ENCODE results near the gene NOP56.
"Not testable (repeated sequence)": the region's sequence is repeated elsewhere in the genome, so short reads cannot be mapped to it uniquely, and the experiment has no call there.

Gene NOP56

GRCh38 chr20:2671977-2672376 lies 19.5 kb downstream of the NOP56 start:
- DNase-seq (ENCODE audit: insufficient read length, low spot score) (no peak), FAIRE-seq (no peak)
- TF ChIP-seq POU2F2 (IDR thresholded peaks at IDR 0.05; ENCODE audit: low read depth, low read length): no peak
- TF ChIP-seq POLR2A (IDR thresholded peaks at IDR 0.05; ENCODE audit: low read depth, low read length): no peak
- TF ChIP-seq POLR2AphosphoS5 (IDR thresholded peaks at IDR 0.05; ENCODE audit: low read depth, low read length): no peak
- TF ChIP-seq TAF1 (IDR thresholded peaks at IDR 0.05; ENCODE audit: low read depth, low read length): no peak
- no peak for TF ChIP-seq PAX5 (IDR thresholded peaks at IDR 0.05; ENCODE audit: insufficient read depth, low read length, severe bottlenecking)
- TF ChIP-seq SPI1 (IDR thresholded peaks at IDR 0.05; ENCODE audit: low read depth, low read length): no peak

DNA sequence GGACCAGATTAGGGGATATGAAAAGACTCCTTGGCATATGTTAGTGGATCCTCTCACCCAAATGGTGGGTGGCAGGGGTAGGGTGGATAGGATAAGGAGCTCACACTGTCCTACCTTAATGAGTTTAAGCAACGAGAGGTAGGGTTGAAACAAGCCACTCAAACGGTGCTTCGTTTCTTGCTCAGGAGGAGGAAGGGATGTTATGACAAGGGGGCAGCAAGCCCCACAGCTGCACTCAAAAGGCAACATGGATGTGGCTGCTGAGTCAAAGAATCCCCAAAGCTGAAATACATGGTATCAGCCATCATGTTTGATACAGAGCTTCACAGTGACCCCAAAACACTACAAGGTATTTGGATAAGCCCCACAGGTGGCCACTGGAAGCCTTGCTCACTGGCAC lies 20.0 kb downstream of the NOP56 start:
- TF ChIP-seq SPI1 (IDR thresholded peaks at IDR 0.05; ENCODE audit: low read depth, low read length): no peak
- TF ChIP-seq POLR2AphosphoS5 (IDR thresholded peaks at IDR 0.05; ENCODE audit: low read depth, low read length): no peak
- TF ChIP-seq PAX5 (IDR thresholded peaks at IDR 0.05; ENCODE audit: insufficient read depth, low read length, severe bottlenecking): no peak
- TF ChIP-seq TAF1 (IDR thresholded peaks at IDR 0.05; ENCODE audit: low read depth, low read length): no peak
- no peak for TF ChIP-seq POU2F2 (IDR thresholded peaks at IDR 0.05; ENCODE audit: low read depth, low read length)
- no peak for TF ChIP-seq POLR2A (IDR thresholded peaks at IDR 0.05; ENCODE audit: low read depth, low read length)
- no peak for DNase-seq (ENCODE audit: insufficient read length, low spot score)
- no peak for FAIRE-seq

DNA sequence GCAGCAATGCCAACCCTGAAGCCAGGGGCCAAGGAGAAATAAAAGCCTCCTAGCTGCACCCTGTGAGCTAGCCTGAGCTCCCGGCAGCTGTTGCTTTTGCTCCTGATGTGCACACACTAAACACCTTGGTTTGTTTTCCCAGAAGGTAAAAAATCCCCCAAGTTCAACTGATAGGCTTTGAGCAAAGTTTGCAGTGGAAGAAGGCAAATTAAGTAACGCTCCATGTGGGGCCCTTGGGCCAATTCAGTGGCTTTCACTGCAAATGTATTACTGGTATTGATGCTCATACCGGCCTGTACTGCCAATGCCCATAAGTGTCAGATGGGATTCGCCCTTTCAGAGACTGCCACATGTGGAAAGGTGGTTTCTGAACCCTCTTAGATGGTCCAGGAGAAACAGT lies 21.0 kb downstream of the NOP56 start:
- TF ChIP-seq POLR2A (IDR thresholded peaks at IDR 0.05; ENCODE audit: low read depth, low read length) (no peak), PAX5 (IDR thresholded peaks at IDR 0.05; ENCODE audit: insufficient read depth, low read length, severe bottlenecking) (no peak), SPI1 (IDR thresholded peaks at IDR 0.05; ENCODE audit: low read depth, low read length) (no peak)
- no peak for FAIRE-seq
- no peak for DNase-seq (ENCODE audit: insufficient read length, low spot score)

- DNase-seq (ENCODE audit: insufficient read length, low spot score) (no peak), FAIRE-seq (no peak)
- TF ChIP-seq POLR2AphosphoS5 (IDR thresholded peaks at IDR 0.05; ENCODE audit: low read depth, low read length) (no peak), TAF1 (IDR thresholded peaks at IDR 0.05; ENCODE audit: low read depth, low read length) (no peak), POU2F2 (IDR thresholded peaks at IDR 0.05; ENCODE audit: low read depth, low read length) (no peak), POLR2A (IDR thresholded peaks at IDR 0.05; ENCODE audit: low read depth, low read length) (no peak), SPI1 (IDR thresholded peaks at IDR 0.05; ENCODE audit: low read depth, low read length) (no peak), PAX5 (IDR thresholded peaks at IDR 0.05; ENCODE audit: insufficient read depth, low read length, severe bottlenecking) (no peak)
Observed at GRCh38 chr20:2680046-2680445, 27.6 kb downstream of the NOP56 start.

DNA sequence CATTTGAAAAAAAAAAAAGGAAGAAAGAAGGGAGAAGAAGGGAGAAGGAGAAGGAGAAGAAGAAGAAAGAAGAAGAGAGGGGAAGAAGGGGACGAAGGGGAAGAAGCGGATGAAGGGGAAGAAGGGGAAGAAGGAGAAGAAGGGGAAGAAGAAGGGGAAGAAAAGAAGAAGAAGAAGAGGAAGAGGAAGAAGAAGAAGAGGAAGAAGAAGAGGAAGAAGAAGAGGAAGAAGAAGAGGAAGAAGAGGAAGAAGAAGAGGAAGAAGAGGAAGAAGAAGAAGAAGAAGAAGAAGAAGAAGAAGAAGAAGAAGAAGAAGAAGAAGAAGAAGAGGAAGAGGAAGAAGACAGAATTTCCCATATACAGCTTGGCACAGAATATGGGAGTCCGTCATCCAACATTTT lies 29.6 kb downstream of the NOP56 start:
- not testable (repeated sequence) for FAIRE-seq; DNase-seq (ENCODE audit: insufficient read length, low spot score)

DNA sequence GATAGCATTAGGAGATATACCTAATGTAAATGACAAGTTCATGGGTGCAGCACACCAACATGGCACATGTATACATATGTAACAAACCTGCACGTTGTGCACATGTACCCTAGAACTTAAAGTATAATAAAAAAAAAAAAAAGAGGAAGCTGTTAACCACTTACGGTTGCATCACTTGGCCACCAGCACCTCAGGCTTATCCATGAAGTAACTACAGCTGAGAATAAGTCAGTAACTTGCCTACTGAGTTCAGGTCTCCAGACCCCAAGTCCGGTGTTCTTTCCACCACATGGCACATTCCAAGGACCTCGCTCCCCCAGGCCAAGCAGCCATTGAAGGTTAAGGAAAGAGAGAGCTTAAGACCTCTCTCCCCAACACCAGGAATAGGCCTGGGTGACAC lies 32.4 kb downstream of the NOP56 start:
- FAIRE-seq; DNase-seq (ENCODE audit: insufficient read length, low spot score): not testable (repeated sequence)

DNA sequence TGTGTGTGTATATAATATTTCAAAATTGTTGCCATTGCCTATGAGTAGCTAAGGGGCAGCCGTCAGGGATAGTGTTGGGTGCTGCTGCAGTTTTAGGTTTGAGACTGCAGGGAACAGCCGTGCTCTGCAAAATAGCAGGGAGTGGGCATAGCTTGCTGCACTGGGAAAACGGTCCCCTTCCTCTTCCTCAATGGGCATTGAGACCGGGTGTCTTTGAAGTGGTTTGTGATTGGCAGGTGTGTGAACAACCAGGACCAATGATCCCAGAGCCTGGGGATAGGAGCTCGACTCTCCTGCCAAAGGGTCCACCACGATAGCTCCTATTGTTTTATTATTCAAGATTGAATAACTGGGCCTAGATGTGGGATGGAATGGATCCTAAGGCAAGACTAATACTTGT lies 35.1 kb downstream of the NOP56 start:
- DNase-seq (ENCODE audit: insufficient read length, low spot score) (no peak), FAIRE-seq (no peak)
- TF ChIP-seq POU2F2 (IDR thresholded peaks at IDR 0.05; ENCODE audit: low read depth, low read length) (no peak), POLR2A (IDR thresholded peaks at IDR 0.05; ENCODE audit: low read depth, low read length) (no peak), SPI1 (IDR thresholded peaks at IDR 0.05; ENCODE audit: low read depth, low read length) (no peak), TAF1 (IDR thresholded peaks at IDR 0.05; ENCODE audit: low read depth, low read length) (no peak), POLR2AphosphoS5 (IDR thresholded peaks at IDR 0.05; ENCODE audit: low read depth, low read length) (no peak), PAX5 (IDR thresholded peaks at IDR 0.05; ENCODE audit: insufficient read depth, low read length, severe bottlenecking) (no peak)

DNA sequence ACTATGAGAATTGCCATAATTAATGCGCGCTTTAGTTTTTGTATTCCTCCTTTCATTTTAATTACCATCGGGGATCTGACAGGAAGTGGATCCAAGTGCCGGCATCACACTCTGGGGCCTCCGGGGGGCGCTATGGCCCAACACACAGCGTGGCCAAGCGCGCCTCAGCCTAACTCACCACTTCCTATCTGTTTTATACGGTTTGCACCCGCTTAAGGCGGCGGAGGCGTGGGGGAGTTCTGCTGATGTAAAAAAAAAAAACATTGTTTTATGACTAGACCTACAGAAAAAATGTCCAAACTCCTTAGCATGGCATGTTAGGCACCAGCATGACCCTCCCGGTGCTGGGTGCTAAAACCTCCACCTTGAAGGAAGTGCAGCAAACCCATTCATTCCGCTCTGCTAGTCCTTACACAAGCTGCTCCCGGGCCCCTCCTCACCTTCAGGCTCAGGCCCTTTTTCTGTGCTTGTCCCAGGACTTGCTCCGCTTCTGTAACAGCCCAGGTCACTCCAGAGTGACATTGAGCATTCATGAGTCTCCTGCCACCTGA lies 35.7 kb downstream of the NOP56 start:
- DNase-seq (ENCODE audit: insufficient read length, low spot score): peak; percentile 45
- peak; percentile 55 for TF ChIP-seq SPI1 (IDR thresholded peaks at IDR 0.05; ENCODE audit: low read depth, low read length)
- no peak for TF ChIP-seq PAX5 (IDR thresholded peaks at IDR 0.05; ENCODE audit: insufficient read depth, low read length, severe bottlenecking)
- TF ChIP-seq POU2F2 (IDR thresholded peaks at IDR 0.05; ENCODE audit: low read depth, low read length): no peak
- peak; percentile 92 for FAIRE-seq

DNA sequence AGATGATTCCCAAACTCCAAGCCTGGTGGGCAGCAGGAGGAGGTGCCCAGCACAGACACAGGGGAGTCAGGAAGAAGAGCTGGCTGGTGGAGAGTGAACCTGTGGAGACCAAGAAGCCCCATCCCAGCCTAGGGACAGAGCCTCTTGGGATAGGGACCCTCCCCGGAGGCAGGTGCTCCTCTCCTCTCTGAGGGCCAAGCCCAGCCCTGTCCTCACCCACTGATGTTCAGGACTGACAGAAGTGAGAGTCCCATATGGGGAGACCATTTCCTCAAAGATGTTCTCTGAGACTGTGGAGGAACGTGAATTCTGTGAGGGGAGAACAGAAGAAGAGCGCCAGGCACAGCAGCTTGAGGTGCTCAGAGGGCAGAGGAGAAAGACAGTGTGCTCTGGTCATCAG lies 37.8 kb downstream of the NOP56 start:
- no peak for FAIRE-seq
- no peak for DNase-seq (ENCODE audit: insufficient read length, low spot score)
- TF ChIP-seq POU2F2 (IDR thresholded peaks at IDR 0.05; ENCODE audit: low read depth, low read length) (no peak), PAX5 (IDR thresholded peaks at IDR 0.05; ENCODE audit: insufficient read depth, low read length, severe bottlenecking) (no peak), TAF1 (IDR thresholded peaks at IDR 0.05; ENCODE audit: low read depth, low read length) (no peak), POLR2A (IDR thresholded peaks at IDR 0.05; ENCODE audit: low read depth, low read length) (no peak)

DNA sequence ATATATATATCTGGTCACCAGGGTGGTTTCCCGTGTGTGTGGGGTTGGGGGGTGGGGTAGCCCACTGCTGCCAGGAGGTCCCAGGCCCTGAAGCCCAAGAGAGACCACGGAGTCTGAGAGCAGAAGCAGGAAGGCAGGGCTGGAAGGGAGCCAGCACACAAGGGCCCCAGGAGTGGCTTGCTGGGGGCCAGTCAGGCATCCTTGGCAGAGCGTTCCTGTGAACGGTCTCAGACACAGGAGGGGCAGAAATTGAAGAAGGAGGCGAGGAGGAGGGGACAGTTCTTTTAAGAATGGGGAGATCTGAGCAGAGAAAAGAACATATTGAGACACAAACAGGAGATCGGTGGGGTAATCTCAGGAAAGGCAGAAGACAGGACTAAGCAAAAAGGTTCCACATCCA lies 38.3 kb downstream of the NOP56 start:
- no peak for FAIRE-seq

DNA sequence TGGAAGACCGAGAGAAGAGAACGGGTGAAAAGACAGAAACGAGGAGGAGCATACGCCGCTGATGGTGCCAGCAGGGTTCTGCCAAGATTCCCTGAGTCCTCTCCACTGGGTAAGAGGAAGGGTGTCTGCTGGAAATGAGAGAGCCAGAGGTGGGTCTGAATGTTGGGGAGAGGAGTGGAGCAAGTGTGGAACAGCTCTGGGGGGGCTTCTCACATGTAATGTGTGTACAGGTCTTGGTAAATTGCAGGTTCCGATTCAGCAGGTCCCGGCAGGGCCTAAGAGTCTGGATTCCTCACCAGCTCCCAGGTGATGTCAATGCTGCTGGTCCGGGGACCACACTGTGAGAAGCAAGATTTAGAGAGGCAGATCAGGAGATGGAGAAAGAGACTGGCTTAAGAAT lies 38.7 kb downstream of the NOP56 start:
- DNase-seq (ENCODE audit: insufficient read length, low spot score) (no peak), FAIRE-seq (no peak)
- TF ChIP-seq SPI1 (IDR thresholded peaks at IDR 0.05; ENCODE audit: low read depth, low read length): no peak
- no peak for TF ChIP-seq POLR2A (IDR thresholded peaks at IDR 0.05; ENCODE audit: low read depth, low read length)
- TF ChIP-seq POU2F2 (IDR thresholded peaks at IDR 0.05; ENCODE audit: low read depth, low read length): no peak
- no peak for TF ChIP-seq TAF1 (IDR thresholded peaks at IDR 0.05; ENCODE audit: low read depth, low read length)
- no peak for TF ChIP-seq PAX5 (IDR thresholded peaks at IDR 0.05; ENCODE audit: insufficient read depth, low read length, severe bottlenecking)
- TF ChIP-seq POLR2AphosphoS5 (IDR thresholded peaks at IDR 0.05; ENCODE audit: low read depth, low read length): no peak

More for the DNA sequence above, 38.3 kb downstream of the NOP56 start:
- no peak for DNase-seq (ENCODE audit: insufficient read length, low spot score)
- TF ChIP-seq POU2F2 (IDR thresholded peaks at IDR 0.05; ENCODE audit: low read depth, low read length): no peak
- TF ChIP-seq TAF1 (IDR thresholded peaks at IDR 0.05; ENCODE audit: low read depth, low read length): no peak
- TF ChIP-seq PAX5 (IDR thresholded peaks at IDR 0.05; ENCODE audit: insufficient read depth, low read length, severe bottlenecking): no peak
- TF ChIP-seq POLR2A (IDR thresholded peaks at IDR 0.05; ENCODE audit: low read depth, low read length): no peak
- no peak for TF ChIP-seq POLR2AphosphoS5 (IDR thresholded peaks at IDR 0.05; ENCODE audit: low read depth, low read length)
- TF ChIP-seq SPI1 (IDR thresholded peaks at IDR 0.05; ENCODE audit: low read depth, low read length): no peak

All from GM12891 (cell line).